H1 (cell line): ENCODE measurements around the gene HS3ST6. TPM values are rescaled to one million over a fixed set of nuclear protein-coding genes. Genes with fewer than 3 reads are reported as not detected.

ENCODE experiments used
- CHD2 ChIP-seq: IDR thresholded peaks from 2 replicates; pipeline ENCODE4 v1.6.1; 2012; ENCODE audit warnings: low read length, improper control_type of control experiment
- KDM1A ChIP-seq: fragments of 200-600, 300-600 bp; sonication (generic); IDR thresholded peaks from 2 replicates; pipeline ENCODE4 v1.7.1; 2016; ENCODE audit warnings: mild to moderate bottlenecking, low read length, borderline replicate concordance
- SIRT6 ChIP-seq: IDR thresholded peaks from one replicate; pipeline ENCODE4 v1.7.1; 2012; ENCODE audit warnings: low read length, inconsistent platforms
- polyA plus RNA-seq, 7 experiments: library from polyadenylated mRNA; depleted of rRNA in 3 of 7; stranded (reverse) in 5 of 7; unstranded in 2 of 7; fragments of >200 nt in 5 of 7; fragments of 200-250 nt in 2 of 7; gene quantifications; 1 replicate in 5 of 7; 2 replicates in 1 of 7; 4 replicates in 1 of 7; pipeline versions ENCODE4 v1.2.1 to v1.2.3, GENCODE V29; 2011 to 2013; ENCODE audit warnings: missing spikeins in 2 of 7, mixed read lengths in 2 of 7
- total RNA-seq: library from RNA; stranded (reverse); fragmentation: NEBNext Ultra II Directional; extraction: Animal tissue kit (Norgen Biotek cat#: 25700); gene quantifications from 2 replicates; pipeline ENCODE4 v1.2.1, GENCODE V29; 2021

HS3ST6 gene
- total and polyA plus RNA-seq, 2 of the 8 experiments (the other 6 are each of a cell fraction or from before 2014, with no cell fraction given): 0.36 to 0.39 TPM

DNA sequence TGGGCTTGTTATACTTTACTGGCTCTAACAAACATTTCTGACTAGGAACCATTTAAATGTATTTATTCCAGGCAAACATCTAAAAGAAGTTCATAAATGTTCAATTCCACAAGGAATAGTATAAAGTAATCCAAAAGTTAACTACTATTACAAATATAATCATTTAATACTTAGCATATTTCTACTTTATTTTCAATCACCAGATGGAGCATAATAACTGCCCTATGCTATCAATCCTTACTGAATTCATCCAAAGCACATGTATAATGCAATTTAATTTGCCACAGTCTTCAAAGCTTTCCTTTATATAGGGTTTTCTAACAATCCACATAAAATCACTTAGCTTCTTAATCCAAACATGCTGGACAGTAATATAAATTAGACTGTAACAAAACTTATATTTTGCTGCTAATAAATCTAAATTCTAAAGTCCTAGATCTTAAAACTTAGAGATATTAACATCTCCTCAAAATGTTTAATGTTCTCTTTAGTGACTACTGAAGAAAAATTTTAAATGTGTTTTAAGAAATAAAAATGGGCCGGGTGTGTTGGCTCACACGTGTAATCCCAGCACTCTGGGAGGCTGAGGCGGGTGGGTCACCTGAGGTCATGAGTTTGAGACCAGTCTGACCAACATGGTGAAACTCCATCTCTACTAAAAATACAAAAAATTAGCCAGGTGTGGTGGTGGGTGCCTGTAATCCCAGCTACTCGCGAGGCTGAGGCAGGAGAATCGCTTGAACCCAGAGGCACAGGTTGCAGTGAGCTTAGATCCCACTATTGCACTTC is 52.1 kb downstream of the HS3ST6 start (continued):
- no peak for TF ChIP-seq CHD2
- TF ChIP-seq SIRT6: no peak
- TF ChIP-seq KDM1A: no peak
